Brain microvascular endothelial cell (primary cell): ENCODE data around the gene PRKAR1B.

Experiments used
- DNase-seq: peaks from one replicate; pipeline ENCODE4 v3.0.0-alpha.2; 2020
- H3K27ac ChIP-seq: fragments of 250-450 bp; sonication (Bioruptor Pico); 2 replicates; pipeline ENCODE4 v1.5.1; 2020; ENCODE audit warnings: mild to moderate bottlenecking, moderate library complexity
- H3K27me3 ChIP-seq: fragments of 250-450 bp; sonication (Bioruptor Pico); replicated peaks from 2 replicates; pipeline ENCODE4 v1.5.1; 2020; ENCODE audit warnings: mild to moderate bottlenecking
- H3K36me3 ChIP-seq: fragments of 250-450 bp; sonication (Bioruptor Pico); replicated peaks from 2 replicates; pipeline ENCODE4 v1.5.1; 2020; ENCODE audit warnings: mild to moderate bottlenecking
- H3K4me3 ChIP-seq: 2 replicates; pipeline ENCODE4 v1.5.1; 2011; ENCODE audit warnings: low read depth, mild to moderate bottlenecking, control low read depth, low read length, moderate library complexity
- in situ Hi-C: cut with HindIII; loops from 2 replicates; pipeline ENCODE4 v1.10.0; 2017; ENCODE audit warnings: low sequenced_read_pairs, low pct_ligation_motif_present
- TF ChIP-seq, protein P1 (sequence below): IDR thresholded peaks from 2 replicates; pipeline ENCODE4 v1.5.1; 2011; ENCODE audit warnings: low read depth, mild to moderate bottlenecking, moderate library complexity, low read length, control low read depth, inconsistent platforms; ENCODE audit errors: missing control alignments

Gene PRKAR1B

DNA sequence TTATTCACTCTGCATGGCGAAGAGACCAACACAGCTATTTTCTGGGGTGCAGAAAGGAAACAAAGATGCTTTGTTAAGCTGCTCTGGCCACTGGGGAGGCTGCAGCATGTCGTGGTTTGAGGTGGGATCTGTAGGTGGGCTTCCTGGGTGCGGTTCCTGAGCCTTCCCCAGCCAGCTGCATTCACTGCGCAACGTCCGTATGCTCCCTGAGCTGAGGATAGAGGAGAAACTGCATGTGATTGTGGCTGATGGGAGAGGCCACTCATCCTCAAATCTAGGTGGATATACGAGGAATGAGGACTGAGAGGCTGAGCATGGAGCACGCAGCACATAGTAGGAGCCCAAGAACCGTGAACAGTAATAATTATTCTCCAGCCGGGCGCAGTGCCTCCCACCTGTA lies 10.4 kb downstream of the PRKAR1B start:
- no peaks in the 10 kb centered on the region for H3K27me3 ChIP-seq
- H3K4me3 ChIP-seq, result no peak overlapping the region
- TF ChIP-seq, protein P1, sequence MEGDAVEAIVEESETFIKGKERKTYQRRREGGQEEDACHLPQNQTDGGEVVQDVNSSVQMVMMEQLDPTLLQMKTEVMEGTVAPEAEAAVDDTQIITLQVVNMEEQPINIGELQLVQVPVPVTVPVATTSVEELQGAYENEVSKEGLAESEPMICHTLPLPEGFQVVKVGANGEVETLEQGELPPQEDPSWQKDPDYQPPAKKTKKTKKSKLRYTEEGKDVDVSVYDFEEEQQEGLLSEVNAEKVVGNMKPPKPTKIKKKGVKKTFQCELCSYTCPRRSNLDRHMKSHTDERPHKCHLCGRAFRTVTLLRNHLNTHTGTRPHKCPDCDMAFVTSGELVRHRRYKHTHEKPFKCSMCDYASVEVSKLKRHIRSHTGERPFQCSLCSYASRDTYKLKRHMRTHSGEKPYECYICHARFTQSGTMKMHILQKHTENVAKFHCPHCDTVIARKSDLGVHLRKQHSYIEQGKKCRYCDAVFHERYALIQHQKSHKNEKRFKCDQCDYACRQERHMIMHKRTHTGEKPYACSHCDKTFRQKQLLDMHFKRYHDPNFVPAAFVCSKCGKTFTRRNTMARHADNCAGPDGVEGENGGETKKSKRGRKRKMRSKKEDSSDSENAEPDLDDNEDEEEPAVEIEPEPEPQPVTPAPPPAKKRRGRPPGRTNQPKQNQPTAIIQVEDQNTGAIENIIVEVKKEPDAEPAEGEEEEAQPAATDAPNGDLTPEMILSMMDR, result no peak
- in situ Hi-C loops, result no loop called here
- no peaks in the 10 kb centered on the region for H3K36me3 ChIP-seq
- no peak overlapping the region for H3K27ac ChIP-seq
- DNase-seq, result no peak

- H3K36me3 ChIP-seq, result no peaks in the 10 kb centered on the region
- no peak for DNase-seq
- H3K27ac ChIP-seq, result no peak overlapping the region
- no peaks in the 10 kb centered on the region for H3K27me3 ChIP-seq
- in situ Hi-C loops, result no loop called here
- TF ChIP-seq, protein P1, result no peak
- H3K4me3 ChIP-seq, result no peak overlapping the region
Observed at GRCh38 chr7:716222-716621, 10.9 kb downstream of the PRKAR1B start.

DNA sequence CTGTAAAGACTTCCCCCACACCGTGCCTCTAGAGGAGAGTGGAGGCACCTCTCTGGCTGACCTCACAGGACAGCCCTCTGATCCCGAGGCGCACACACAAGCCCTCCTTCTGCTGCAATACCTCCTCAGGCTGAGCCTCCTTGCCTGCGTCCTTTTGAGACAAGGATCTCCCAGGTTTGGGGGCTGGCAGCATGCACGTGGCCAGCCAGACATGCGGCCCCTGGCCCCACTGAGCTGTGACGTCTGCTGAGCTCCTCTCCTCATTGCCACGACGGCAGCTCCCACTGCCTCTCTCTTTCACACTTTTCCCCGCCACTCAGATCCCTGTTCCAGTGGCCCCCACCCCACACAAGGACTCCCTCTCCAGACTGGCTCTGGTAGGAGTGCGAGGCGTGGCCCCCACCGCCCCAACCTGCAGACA lies 12.8 kb downstream of the PRKAR1B start:
- in situ Hi-C loops, result no loop called here
- no peak for DNase-seq
- Histone ChIP-seq H3K27me3 (no peaks in the 10 kb centered on the region), H3K4me3 (no peak overlapping the region), H3K36me3 (no peaks in the 10 kb centered on the region), H3K27ac (no peak overlapping the region)
- TF ChIP-seq, protein P1, result no peak

DNA sequence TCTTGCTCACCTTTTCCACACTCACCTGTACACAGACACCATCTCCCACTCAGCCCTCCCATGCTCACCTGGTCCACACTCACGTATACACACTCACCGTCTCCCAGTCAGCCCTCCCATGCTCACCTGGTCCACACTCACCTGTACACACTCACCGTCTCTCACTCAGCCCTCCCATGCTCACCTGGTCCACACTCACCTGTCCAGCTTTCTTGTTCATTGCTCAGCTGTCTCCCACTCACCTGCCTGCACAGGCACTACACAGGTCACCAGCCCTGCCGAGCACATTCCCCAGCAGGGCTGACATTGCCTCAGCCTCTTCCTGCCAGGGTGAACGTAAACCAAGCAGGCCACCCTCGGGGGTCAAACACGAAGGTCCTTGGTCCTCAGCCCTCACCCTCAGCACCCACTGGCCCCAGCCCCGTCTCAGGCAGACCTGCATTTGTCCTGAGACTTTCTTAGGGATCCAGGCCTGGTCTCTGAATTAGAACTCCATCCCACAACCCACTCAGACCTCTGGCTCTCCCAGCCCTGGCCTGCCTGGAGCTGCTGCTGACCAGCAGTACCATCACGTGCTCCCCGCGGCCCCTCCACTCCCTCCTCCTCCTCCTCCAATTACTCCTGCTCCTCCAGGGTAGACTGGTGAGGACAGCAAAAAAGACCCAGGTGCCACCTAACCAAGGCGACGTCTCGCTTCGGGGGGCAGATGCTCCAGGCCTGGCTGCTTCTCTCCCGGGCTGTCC lies 13.4 kb downstream of the PRKAR1B start:
- DNase-seq, result no peak
- no peak overlapping the region for H3K27ac ChIP-seq
- in situ Hi-C loops, result no loop called here
- no peaks in the 10 kb centered on the region for H3K36me3 ChIP-seq
- TF ChIP-seq, protein P1, result no peak
- H3K27me3 ChIP-seq, result no peaks in the 10 kb centered on the region
- no peak overlapping the region for H3K4me3 ChIP-seq

DNA sequence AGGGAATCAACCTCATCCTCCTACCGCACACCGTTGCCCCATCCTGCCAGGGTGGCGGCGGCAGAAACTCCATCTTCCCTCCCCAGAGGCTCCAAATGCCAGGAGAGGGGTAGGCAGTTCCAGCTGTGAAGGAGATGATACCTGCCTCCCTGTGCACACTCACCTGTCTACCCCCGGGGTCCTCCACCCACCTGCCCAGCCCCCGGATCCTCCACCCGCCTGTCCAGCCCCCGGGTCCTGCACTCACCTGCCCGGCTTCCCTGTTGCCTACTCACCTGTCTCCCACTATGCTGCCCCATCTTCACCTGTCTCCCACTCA lies 14.0 kb downstream of the PRKAR1B start:
- no peaks in the 10 kb centered on the region for H3K36me3 ChIP-seq
- no peak overlapping the region for H3K4me3 ChIP-seq
- no peak for DNase-seq
- no peaks in the 10 kb centered on the region for H3K27me3 ChIP-seq
- no peak overlapping the region for H3K27ac ChIP-seq
- in situ Hi-C loops, result no loop called here
- TF ChIP-seq, protein P1, result no peak
